GM12874 (cell line): ENCODE measurements around the gene BCAP29.

ENCODE experiments used
- CTCF ChIP-seq: IDR thresholded peaks from 2 replicates; pipeline ENCODE4 v1.5.1; 2011; ENCODE audit warnings: low read depth, mild to moderate bottlenecking, control low read depth, low read length, moderate library complexity; ENCODE audit not compliant: insufficient read depth

BCAP29 gene

GRCh38 chr7:107661081-107661864, 81.2 kb downstream of the BCAP29 start:
- TF ChIP-seq CTCF: no peak; the same call in 1 of the 2 replicates

- no peak for TF ChIP-seq CTCF
Measured at GRCh38 chr7:107661865-107662379, 81.9 kb downstream of the BCAP29 start.

- TF ChIP-seq CTCF: no peak
Measured at GRCh38 chr7:107663196-107663595, 83.2 kb downstream of the BCAP29 start.

GRCh38 chr7:107666790-107667189, 86.7 kb downstream of the BCAP29 start:
- TF ChIP-seq CTCF: no peak

GRCh38 chr7:107667341-107667740, 87.3 kb downstream of the BCAP29 start:
- no peak for TF ChIP-seq CTCF

GRCh38 chr7:107668296-107668695, 88.2 kb downstream of the BCAP29 start:
- TF ChIP-seq CTCF: no peak
